Peyer's patch (tissue), 4 donors: ENCODE data around the gene AQP12B. TPM values are rescaled to one million over a fixed set of nuclear protein-coding genes. Genes with fewer than 3 reads are reported as not detected.
"Not testable (repeated sequence)": the region's sequence is repeated elsewhere in the genome, so short reads cannot be mapped to it uniquely, and the experiment has no call there.

Experiments
- DNase-seq, 3 donors: peaks; one replicate each; pipeline ENCODE4 v3.0.0-alpha.2; 2017 to 2019
- H3K27ac ChIP-seq, 4 donors: fragments of 200-600 bp; sonication (generic); one replicate each; pipeline ENCODE4 v1.5.1; 2016 to 2019
- H3K27me3 ChIP-seq, 2 donors: fragments of 200-600 bp; sonication (generic); one replicate each; pipeline ENCODE4 v1.5.1; 2019
- H3K36me3 ChIP-seq, 3 donors: fragments of 200-600 bp; sonication (generic); one replicate each; pipeline ENCODE4 v1.5.1; 2016 to 2019
- H3K4me1 ChIP-seq, 4 donors: fragments of 200-600 bp; sonication (generic); one replicate each; pipeline ENCODE4 v1.5.1; 2016 to 2019
- H3K4me3 ChIP-seq, 4 donors: fragments of 200-600 bp; sonication (generic); 1 replicate in 3 of 4; 2 replicates in 1 of 4; pipeline ENCODE4 v1.5.1; 2016 to 2019; ENCODE audit warnings: mild to moderate bottlenecking in 1 of 4
- H3K9me3 ChIP-seq, 4 donors: fragments of 200-600 bp; sonication (generic); one replicate each; pipeline ENCODE4 v1.5.1; 2016 to 2019; ENCODE audit warnings: mild to moderate bottlenecking in 1 of 4
- POLR2A ChIP-seq, 2 donors: fragments of 450-650 bp; IDR thresholded peaks; one replicate each; pipeline ENCODE4 v1.5.1; 2017; ENCODE audit warnings: antibody characterized with exemption in 2 of 2, mild to moderate bottlenecking in 2 of 2, moderate library complexity in 2 of 2
- total RNA-seq, 4 donors: library from RNA; depleted of rRNA; stranded (reverse); fragments of >200 nt; gene quantifications; one replicate each; pipeline ENCODE4 v1.1.0, GENCODE V29; 2016
- TF ChIP-seq, protein P1 (sequence below), 6 experiments: fragments of 450-650 bp in 4 of 6; fragments of 200-600 bp in 2 of 6; sonication (generic) in 1 of 6; IDR thresholded peaks; one replicate each; pipeline ENCODE4 v1.5.1; 2017 to 2019; ENCODE audit warnings: antibody characterized with exemption in 6 of 6, mild to moderate bottlenecking in 3 of 6, moderate library complexity in 1 of 6

AQP12B gene
- total RNA-seq, 4 donors from 2014 or later = 1.9 to 9.6 (median 2.5) TPM; not detected in 1

DNA sequence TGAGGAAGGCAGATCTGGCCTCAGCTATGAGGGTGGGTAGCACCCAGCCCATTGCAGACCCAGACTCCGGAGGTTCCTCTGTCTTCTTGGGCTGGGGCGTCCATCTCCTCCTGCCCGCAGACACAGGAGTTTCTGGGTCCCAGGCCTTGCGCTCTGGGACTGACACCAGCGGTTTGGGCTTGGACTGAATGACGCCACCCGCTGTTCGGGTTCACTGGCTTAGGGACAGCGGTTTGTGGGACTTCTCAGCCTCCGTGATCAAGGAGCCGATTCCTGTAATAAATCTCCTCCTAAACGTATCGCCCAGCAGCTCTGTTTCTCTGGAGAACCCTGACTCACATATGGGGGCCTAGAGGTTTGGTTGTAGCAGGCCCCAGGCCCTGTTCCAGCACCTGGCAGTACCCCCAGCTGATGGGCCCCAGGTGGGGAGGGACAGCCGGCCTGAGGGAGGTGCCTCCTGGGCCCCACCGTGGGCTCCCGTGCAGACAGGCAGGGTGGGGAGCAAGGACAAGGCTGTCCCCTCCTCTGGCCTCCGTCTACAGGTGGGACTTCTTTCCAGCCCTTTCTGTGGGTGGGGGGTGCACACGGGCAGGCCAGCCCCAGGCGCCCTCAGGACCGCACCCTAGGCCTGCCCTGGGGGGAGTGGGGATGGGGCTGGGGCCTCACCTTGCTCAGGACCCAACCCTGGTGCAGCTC is 4.5 kb upstream of the AQP12B start:
- peaks cover 0 to 10% (median 0%) of the 10 kb centered on the region in 4 donors for H3K4me1 ChIP-seq
- H3K9me3 ChIP-seq = no peaks in the 10 kb centered on the region
- TF ChIP-seq, protein P1, sequence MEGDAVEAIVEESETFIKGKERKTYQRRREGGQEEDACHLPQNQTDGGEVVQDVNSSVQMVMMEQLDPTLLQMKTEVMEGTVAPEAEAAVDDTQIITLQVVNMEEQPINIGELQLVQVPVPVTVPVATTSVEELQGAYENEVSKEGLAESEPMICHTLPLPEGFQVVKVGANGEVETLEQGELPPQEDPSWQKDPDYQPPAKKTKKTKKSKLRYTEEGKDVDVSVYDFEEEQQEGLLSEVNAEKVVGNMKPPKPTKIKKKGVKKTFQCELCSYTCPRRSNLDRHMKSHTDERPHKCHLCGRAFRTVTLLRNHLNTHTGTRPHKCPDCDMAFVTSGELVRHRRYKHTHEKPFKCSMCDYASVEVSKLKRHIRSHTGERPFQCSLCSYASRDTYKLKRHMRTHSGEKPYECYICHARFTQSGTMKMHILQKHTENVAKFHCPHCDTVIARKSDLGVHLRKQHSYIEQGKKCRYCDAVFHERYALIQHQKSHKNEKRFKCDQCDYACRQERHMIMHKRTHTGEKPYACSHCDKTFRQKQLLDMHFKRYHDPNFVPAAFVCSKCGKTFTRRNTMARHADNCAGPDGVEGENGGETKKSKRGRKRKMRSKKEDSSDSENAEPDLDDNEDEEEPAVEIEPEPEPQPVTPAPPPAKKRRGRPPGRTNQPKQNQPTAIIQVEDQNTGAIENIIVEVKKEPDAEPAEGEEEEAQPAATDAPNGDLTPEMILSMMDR (IDR thresholded peaks at IDR 0.05) = no peak
- no peak for TF ChIP-seq POLR2A (IDR thresholded peaks at IDR 0.05)
- no peak overlapping the region for H3K27ac ChIP-seq
- no peaks in the 10 kb centered on the region for H3K36me3 ChIP-seq
- H3K27me3 ChIP-seq = no peaks in the 10 kb centered on the region
- no peak for DNase-seq
- no peak overlapping the region for H3K4me3 ChIP-seq

GRCh38 chr2:240686460-240686859 is 3.8 kb upstream of the AQP12B start:
- H3K27ac ChIP-seq = peak overlapping the region in 1 of 4 donors; percentile 35
- H3K36me3 ChIP-seq = no peaks in the 10 kb centered on the region
- H3K4me3 ChIP-seq = no peak overlapping the region
- H3K4me1 ChIP-seq = peaks cover 0 to 10% (median 0%) of the 10 kb centered on the region in 4 donors
- TF ChIP-seq POLR2A (IDR thresholded peaks at IDR 0.05) = no peak
- TF ChIP-seq, protein P1 (IDR thresholded peaks at IDR 0.05) = no peak
- no peaks in the 10 kb centered on the region for H3K9me3 ChIP-seq
- no peak for DNase-seq
- no peaks in the 10 kb centered on the region for H3K27me3 ChIP-seq

- H3K27ac ChIP-seq = peak overlapping the region in 1 of 4 donors; percentile 35
- H3K36me3 ChIP-seq = no peaks in the 10 kb centered on the region
- no peak overlapping the region for H3K4me3 ChIP-seq
- no peak for TF ChIP-seq POLR2A (IDR thresholded peaks at IDR 0.05)
- TF ChIP-seq, protein P1 (IDR thresholded peaks at IDR 0.05) = no peak
- H3K4me1 ChIP-seq = peaks cover 0 to 10% (median 0%) of the 10 kb centered on the region in 4 donors
- no peaks in the 10 kb centered on the region for H3K9me3 ChIP-seq
- H3K27me3 ChIP-seq = no peaks in the 10 kb centered on the region
- peak in 2 of 3 donors; percentile 63 to 66 for DNase-seq
Measured at GRCh38 chr2:240685771-240686371, 3.2 kb upstream of the AQP12B start.

DNA sequence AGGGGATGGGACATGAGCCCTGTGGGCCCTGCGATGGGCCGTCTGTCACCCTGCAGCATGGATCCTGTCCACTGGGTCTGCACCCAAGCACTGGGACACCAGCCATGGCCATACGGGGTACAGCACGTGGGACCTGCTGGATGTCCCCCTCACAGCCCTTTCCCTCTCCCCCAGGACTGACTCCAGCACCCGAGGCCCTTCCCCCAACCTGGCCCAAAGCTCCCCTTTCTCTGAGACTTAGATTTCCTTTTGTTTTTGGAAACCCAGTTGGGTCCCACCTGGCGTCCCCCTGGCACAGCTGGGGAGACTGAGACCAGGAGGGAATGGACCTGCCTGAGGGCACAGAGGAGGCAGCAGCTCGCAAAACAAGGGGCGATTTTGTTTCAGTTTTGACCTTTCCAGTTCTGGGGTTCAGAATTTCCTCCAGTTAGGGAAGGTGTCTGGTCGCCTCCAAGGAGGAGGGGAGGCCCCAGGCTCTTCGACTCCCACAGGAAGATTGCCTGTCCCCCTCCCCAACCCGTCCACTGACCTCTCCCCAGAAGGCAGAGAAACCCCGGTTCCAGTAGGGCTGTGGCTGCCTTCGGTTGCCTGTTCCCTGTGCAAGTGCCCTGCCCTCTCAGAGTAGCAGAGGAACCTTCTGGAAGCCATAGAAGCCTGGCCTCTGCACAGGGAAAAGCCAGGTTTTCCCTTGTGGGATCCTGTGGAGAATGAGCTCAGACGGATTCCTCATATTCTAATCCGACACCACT is 1.5 kb upstream of the AQP12B start:
- peak in 1 of 3 donors; percentile 50 for DNase-seq
- H3K9me3 ChIP-seq, H3K27me3 ChIP-seq, H3K36me3 ChIP-seq: not testable (repeated sequence)
- H3K4me3 ChIP-seq = peak overlapping the region in 2 of 4 donors; percentile 31 to 47
- H3K27ac ChIP-seq = peak overlapping the region in 2 of 4 donors; percentile 54 to 79
- peaks cover 0 to 10% (median 0%) of the 10 kb centered on the region in 4 donors for H3K4me1 ChIP-seq

- H3K9me3 ChIP-seq, H3K27me3 ChIP-seq, DNase-seq, H3K36me3 ChIP-seq: not testable (repeated sequence)
- H3K27ac ChIP-seq = peak overlapping the region in 1 of 4 donors; percentile 79
- H3K4me1 ChIP-seq = peaks cover 0 to 10% (median 0%) of the 10 kb centered on the region in 4 donors
- H3K4me3 ChIP-seq = peak overlapping the region in 2 of 4 donors; percentile 31 to 47
Measured at GRCh38 chr2:240683329-240683979, 769 bp upstream of the AQP12B start.

- DNase-seq, H3K9me3 ChIP-seq, H3K4me1 ChIP-seq, H3K4me3 ChIP-seq, H3K27me3 ChIP-seq, H3K36me3 ChIP-seq, H3K27ac ChIP-seq: not testable (repeated sequence)
Measured at GRCh38 chr2:240680185-240680584, 2.5 kb downstream of the AQP12B start.

GRCh38 chr2:240678909-240679308 is 3.8 kb downstream of the AQP12B start:
- H3K27ac ChIP-seq, DNase-seq, H3K9me3 ChIP-seq, H3K36me3 ChIP-seq, H3K4me1 ChIP-seq, H3K27me3 ChIP-seq, H3K4me3 ChIP-seq: not testable (repeated sequence)

DNA sequence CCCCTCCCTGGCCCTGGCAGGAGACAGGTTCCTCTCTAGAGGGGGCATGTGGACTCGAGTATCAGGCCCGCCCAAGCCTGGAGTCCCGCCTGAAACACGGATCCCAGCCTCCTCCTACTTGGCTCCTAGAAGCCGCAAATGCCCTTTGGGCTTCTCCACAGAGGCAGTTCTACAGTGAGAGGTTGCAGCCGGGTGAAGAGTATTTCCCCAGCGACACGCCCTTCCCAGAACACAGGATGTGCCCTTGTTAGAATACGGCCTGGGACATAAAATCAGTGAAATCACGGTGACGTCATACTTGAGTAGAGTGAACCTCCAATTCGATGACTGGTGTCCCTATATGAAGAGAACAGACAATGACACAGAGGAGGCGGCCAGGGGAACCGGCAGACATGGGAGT is 4.6 kb downstream of the AQP12B start:
- not testable (repeated sequence) for DNase-seq, H3K27me3 ChIP-seq, H3K4me3 ChIP-seq, H3K36me3 ChIP-seq, H3K4me1 ChIP-seq, H3K27ac ChIP-seq, H3K9me3 ChIP-seq

GRCh38 chr2:240675345-240675744 is 7.3 kb downstream of the AQP12B start:
- H3K4me1 ChIP-seq, H3K4me3 ChIP-seq, H3K27me3 ChIP-seq, DNase-seq, H3K9me3 ChIP-seq, H3K36me3 ChIP-seq, H3K27ac ChIP-seq: not testable (repeated sequence)

DNA sequence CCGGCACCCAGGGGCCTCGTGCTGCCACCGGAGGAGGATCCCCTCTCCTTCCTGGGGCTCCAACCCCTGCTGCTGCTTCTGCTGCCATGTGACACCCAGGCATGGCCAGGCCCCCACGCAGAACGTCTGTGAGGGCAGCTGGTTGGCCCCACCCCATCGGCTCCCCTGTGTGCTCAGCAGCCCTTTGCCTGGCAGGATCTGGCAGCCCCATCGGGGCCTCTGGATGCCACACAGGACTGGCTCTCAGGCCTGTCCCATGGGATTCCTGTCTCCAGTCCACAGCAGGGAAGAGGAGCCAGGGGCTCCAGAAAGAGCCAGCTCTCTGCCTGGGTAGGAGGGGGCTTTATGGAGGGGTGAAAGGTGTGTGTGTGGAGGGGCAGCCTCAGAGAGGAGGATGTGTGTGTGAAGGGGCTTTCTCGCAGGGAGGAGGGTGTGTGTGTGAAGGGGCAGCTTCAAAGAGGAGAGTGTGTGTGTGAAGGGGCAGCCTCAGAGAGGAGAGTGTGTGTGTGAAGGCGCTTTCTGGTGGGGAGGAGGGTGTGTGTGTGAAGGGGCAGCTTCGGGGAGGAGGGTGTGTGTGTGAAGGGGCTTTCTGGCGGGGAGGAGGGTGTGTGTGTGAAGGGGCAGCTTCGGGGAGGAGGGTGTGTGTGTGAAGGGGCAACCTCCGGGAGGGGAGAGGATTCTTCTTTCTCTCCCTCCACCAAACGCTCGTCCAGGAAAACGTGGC is 8.1 kb downstream of the AQP12B start:
- H3K27ac ChIP-seq, H3K27me3 ChIP-seq, H3K4me1 ChIP-seq, H3K36me3 ChIP-seq, H3K9me3 ChIP-seq, H3K4me3 ChIP-seq, DNase-seq: not testable (repeated sequence)
